K562 (cell line): ENCODE data around the gene ADARB2. TPM values are rescaled to one million over a fixed set of nuclear protein-coding genes. Genes with fewer than 3 reads are reported as not detected.

Experiments used
- ATAC-seq: fragments of 200-7000 bp; cut with Tn5 transposase; 3 replicates; pipeline ENCODE4 v1.9.1; 2020; ENCODE audit warnings: moderate library complexity
- BruUV-seq: library from RNA; stranded (reverse); fragments of 400-500 nt; replicated peaks from 2 replicates; lab custom pipeline; 2021; lab: Mats Ljungman, UMichigan
- CTCF ChIA-PET: fragments of 300-600 bp; formaldehyde crosslinking; extraction: SDS; loops from one replicate; lab custom pipeline; 2021; ENCODE audit warnings: low intra/inter-chr PET ratio; lab: Yijun Ruan, JAX
- POLR2A ChIA-PET: fragments of 300-600, 350-650 bp; sonication (Branson Sonifier 250); formaldehyde crosslinking; extraction: SDS; loops from one replicate; lab custom pipeline; 2021; ENCODE audit warnings: antibody characterized with exemption, inconsistent platforms; lab: Yijun Ruan, JAX
- DNase-seq, 4 experiments: peaks; one replicate each; pipeline versions ENCODE4 v3.0.0 to v3.0.0-alpha.2; 2011 to 2018; ENCODE audit warnings: low spot score in 3 of 4, mixed read lengths in 3 of 4; ENCODE audit errors: extremely low read depth in 1 of 4
- FAIRE-seq: peaks from 2 replicates; lab custom pipeline; 2011; peaks lifted over from hg19 to GRCh38; lab: Jason Lieb, UNC
- H2AFZ ChIP-seq: 2 replicates; pipeline ENCODE4 v1.6.0; 2011; ENCODE audit warnings: low read depth, low read length, control low read depth, inconsistent platforms
- H3K27ac ChIP-seq: fragments of 200-600 bp; 3 replicates; pipeline ENCODE4 v1.8.0; 2011; ENCODE audit warnings: low read depth, mild to moderate bottlenecking, control low read depth, inconsistent platforms, low read length, moderate library complexity, mixed read lengths; ENCODE audit errors: extremely low read depth
- H3K27me3 ChIP-seq, 2 experiments: fragments of 300-600 bp in 1 of 2; 2 replicates in 1 of 2; 3 replicates in 1 of 2; pipeline versions ENCODE4 v1.6.0 to v1.8.0; 2011; ENCODE audit warnings: inconsistent platforms in 2 of 2, low read length in 2 of 2, mild to moderate bottlenecking in 1 of 2, mixed read lengths in 1 of 2, moderate library complexity in 1 of 2; ENCODE audit not compliant: control insufficient read depth in 2 of 2, insufficient read depth in 2 of 2
- H3K36me3 ChIP-seq: fragments of 300-600 bp; 3 replicates; pipeline ENCODE4 v1.8.0; 2011; ENCODE audit warnings: mild to moderate bottlenecking, low read length, inconsistent platforms; ENCODE audit not compliant: control insufficient read depth, insufficient read depth
- H3K4me1 ChIP-seq, 2 experiments: fragments of 200-600 bp in 1 of 2; replicated peaks in 1 of 2; 2 replicates in 1 of 2; 3 replicates in 1 of 2; pipeline versions ENCODE4 v1.5.1 to v1.8.0; 2011; ENCODE audit warnings: inconsistent platforms in 2 of 2, low read length in 2 of 2, mild to moderate bottlenecking in 1 of 2, mixed read lengths in 1 of 2, moderate library complexity in 1 of 2; ENCODE audit not compliant: control insufficient read depth in 2 of 2, insufficient read depth in 2 of 2
- H3K4me2 ChIP-seq: 2 replicates; pipeline ENCODE4 v1.6.1; 2011; ENCODE audit warnings: low read length, control low read depth, inconsistent platforms, mixed read lengths; ENCODE audit not compliant: insufficient read depth
- H3K4me3 ChIP-seq: fragments of 200-600 bp; sonication (generic), shearing (Covaris generic); 2 replicates; pipeline ENCODE4 v1.5.1; 2016; ENCODE audit warnings: control low read depth, inconsistent platforms
- H3K79me2 ChIP-seq: fragments of 200-600 bp; 3 replicates; pipeline ENCODE4 v1.8.0; 2011; ENCODE audit warnings: low read length, inconsistent platforms; ENCODE audit not compliant: control insufficient read depth, insufficient read depth
- H3K9ac ChIP-seq, 2 experiments: 2 replicates each; pipeline versions ENCODE4 v1.6.0 to v1.6.1; 2011; ENCODE audit warnings: low read depth in 2 of 2, low read length in 2 of 2, control low read depth in 1 of 2, inconsistent platforms in 1 of 2, mild to moderate bottlenecking in 1 of 2, mixed read lengths in 1 of 2; ENCODE audit not compliant: insufficient read depth in 1 of 2
- H3K9me1 ChIP-seq: one replicate; pipeline ENCODE4 v1.6.0; 2011; ENCODE audit warnings: inconsistent platforms, mild to moderate bottlenecking, low read length, moderate library complexity; ENCODE audit not compliant: control insufficient read depth, insufficient read depth
- H3K9me3 ChIP-seq: replicated peaks from 2 replicates; pipeline ENCODE4 v1.5.1; 2011; ENCODE audit warnings: low read depth, low read length, inconsistent platforms; ENCODE audit not compliant: control insufficient read depth, insufficient read depth
- H4K20me1 ChIP-seq: replicated peaks from 2 replicates; pipeline ENCODE4 v1.6.1; 2011; ENCODE audit warnings: low read length, inconsistent platforms, mixed read lengths; ENCODE audit not compliant: control insufficient read depth, insufficient read depth
- ARID1B ChIP-seq: fragments of 450-650 bp; IDR thresholded peaks from 2 replicates; pipeline ENCODE4 v1.6.1; 2016; ENCODE audit warnings: antibody characterized with exemption, mild to moderate bottlenecking, inconsistent platforms
- BRD9 ChIP-seq: fragments of 450-650 bp; IDR thresholded peaks from 2 replicates; pipeline ENCODE4 v1.6.1; 2018; ENCODE audit warnings: low read depth; ENCODE audit not compliant: partially characterized antibody
- CAMTA2 ChIP-seq: fragments of 250-450 bp; sonication (Bioruptor Pico); conservative IDR thresholded peaks from 2 replicates; pipeline ENCODE4 v1.5.1; 2022
- CCAR2 ChIP-seq: fragments of 200-400 bp; formaldehyde crosslinking; IDR thresholded peaks from 2 replicates; pipeline ENCODE4 v1.6.1; 2017; ENCODE audit warnings: mild to moderate bottlenecking, low read depth, low read length
- CEBPG ChIP-seq, 3 experiments: fragments of 200-800 bp in 1 of 3; sonication (Bioruptor generic) in 1 of 3; sonication (generic) in 1 of 3; formaldehyde crosslinking in 1 of 3; IDR thresholded peaks in 2 of 3; conservative IDR thresholded peaks in 1 of 3; 2 replicates each; pipeline versions ENCODE4 v1.6.1 to v1.8.0; 2016 to 2022; ENCODE audit warnings: missing compliant biosample characterization in 2 of 3, missing genetic modification characterization in 2 of 3, mild to moderate bottlenecking in 1 of 3, missing genetic modification reagents in 1 of 3
- EP300 ChIP-seq: IDR thresholded peaks from 2 replicates; pipeline ENCODE4 v1.6.1; 2012; ENCODE audit warnings: low read length, improper control_type of control experiment
- FIP1L1 ChIP-seq: fragments of 200-400 bp; formaldehyde crosslinking; IDR thresholded peaks from 2 replicates; pipeline ENCODE4 v1.6.1; 2018; ENCODE audit warnings: mild to moderate bottlenecking, low read depth, low read length; ENCODE audit not compliant: poor library complexity, severe bottlenecking
- ILK ChIP-seq: fragments of 450-650 bp; IDR thresholded peaks from 2 replicates; pipeline ENCODE4 v1.6.1; 2016; ENCODE audit warnings: missing genetic modification characterization, low read depth, mild to moderate bottlenecking, missing compliant biosample characterization, moderate library complexity, borderline replicate concordance
- JUN ChIP-seq, 2 experiments: sonication (generic) in 1 of 2; formaldehyde crosslinking in 1 of 2; IDR thresholded peaks; 2 replicates each; pipeline versions ENCODE4 v1.6.1 to v1.8.0; 2012 to 2022; ENCODE audit warnings: borderline replicate concordance in 2 of 2, mild to moderate bottlenecking in 2 of 2, improper control_type of control experiment in 1 of 2, low read depth in 1 of 2, low read length in 1 of 2, missing genetic modification reagents in 1 of 2
- MAFK ChIP-seq: IDR thresholded peaks from 2 replicates; pipeline ENCODE4 v1.6.1; 2011; ENCODE audit warnings: low read length, improper control_type of control experiment
- PCBP2 ChIP-seq: fragments of 200-400 bp; formaldehyde crosslinking; IDR thresholded peaks from 2 replicates; pipeline ENCODE4 v1.6.1; 2018; ENCODE audit warnings: low read length, low read depth, mild to moderate bottlenecking, moderate library complexity; ENCODE audit not compliant: poor library complexity, severe bottlenecking
- RBFOX2 ChIP-seq: fragments of 200-400 bp; formaldehyde crosslinking; IDR thresholded peaks from 2 replicates; pipeline ENCODE4 v1.6.1; 2017; ENCODE audit warnings: low read depth, mild to moderate bottlenecking, low read length, moderate library complexity
- SMARCA4 ChIP-seq: fragments of 450-650 bp; IDR thresholded peaks from 2 replicates; pipeline ENCODE4 v1.6.1; 2016
- TCF3 ChIP-seq: sonication (generic); formaldehyde crosslinking; IDR thresholded peaks from 2 replicates; pipeline ENCODE4 v1.4.0; 2020; ENCODE audit warnings: mild to moderate bottlenecking, missing genetic modification reagents
- ZNF23 ChIP-seq: fragments of 250-450 bp; sonication (Bioruptor Pico); IDR thresholded peaks from 2 replicates; pipeline ENCODE4 v1.4.0; 2020; ENCODE audit warnings: mild to moderate bottlenecking
- ZNF583 ChIP-seq: fragments of 250-450 bp; sonication (Bioruptor Pico); IDR thresholded peaks from 2 replicates; pipeline ENCODE4 v1.4.0; 2020
- ZNF695 ChIP-seq: fragments of 450-650 bp; formaldehyde crosslinking; IDR thresholded peaks from 2 replicates; pipeline ENCODE4 v1.4.0; 2020; ENCODE audit warnings: mild to moderate bottlenecking, moderate library complexity
- ZNF764 ChIP-seq: fragments of 250-450 bp; sonication (Bioruptor Pico); IDR thresholded peaks from 2 replicates; pipeline ENCODE4 v1.4.0; 2020; ENCODE audit warnings: low read depth, mild to moderate bottlenecking, moderate library complexity
- ZSCAN32 ChIP-seq: fragments of 450-650 bp; formaldehyde crosslinking; IDR thresholded peaks from 2 replicates; pipeline ENCODE4 v1.4.0; 2020; ENCODE audit warnings: mild to moderate bottlenecking, moderate library complexity
- WGBS: fragments of 100-300 bp; shearing (Covaris generic); methylation state at CpG from one replicate; pipeline ENCODE4 v1.1.6; 2016; ENCODE audit warnings: low coverage, mixed read lengths; ENCODE audit not compliant: insufficient coverage; ENCODE audit errors: missing lambda C conversion rate; 5-methylcytosine and 5-hydroxymethylcytosine counted together
- in situ Hi-C: fragments of 300-500 bp; cut with MboI; formaldehyde crosslinking; loops from 4 replicates; pipeline ENCODE4 v1.15.0; 2018; ENCODE audit warnings: inconsistent platforms, mixed read lengths
- intact Hi-C: fragments of 100-400 bp; cut with micrococcal nuclease; formaldehyde crosslinking; loops from 2 replicates; pipeline ENCODE4 v1.14.2; 2022
- polyA plus RNA-seq, 8 experiments: library from polyadenylated mRNA; depleted of rRNA in 4 of 8; stranded (reverse) in 5 of 8; unstranded in 3 of 8; fragments of >200 nt; fragmentation: Nextera tagmentation in 2 of 8; fragmentation: Illumina TruSeq in 1 of 8; extraction: Ambion mirVana in 2 of 8; extraction: Trizol in 1 of 8; gene quantifications; 2 replicates each; pipeline versions ENCODE4 v1.2.1 to v1.2.3, GENCODE V29; 2011 to 2014; ENCODE audit warnings: inconsistent platforms in 1 of 8, missing spikeins in 1 of 8
- total RNA-seq, 7 experiments: library from RNA; depleted of rRNA in 6 of 7; stranded (reverse); fragments of >200 nt in 6 of 7; fragmentation: Illumina TruSeq in 2 of 7; extraction: Trizol in 2 of 7; gene quantifications; 2 replicates each; pipeline versions ENCODE4 v1.2.1 to v1.2.3, GENCODE V29; 2011 to 2021; ENCODE audit warnings: low replicate concordance in 1 of 7

ADARB2 gene
- total and polyA plus RNA-seq, 9 of the 15 experiments (the other 6 are each of a cell fraction or from before 2014, with no cell fraction given) = not detected

- H3K27me3 ChIP-seq = peaks cover 18 to 45% of the 10 kb centered on the region in 2 experiments; a peak in 4 of 5 replicates
These were observed 76.9 kb downstream of the ADARB2 start for GRCh38 chr10:1660386-1660785.

More at GRCh38 chr10:1660386-1660785, 76.9 kb downstream of the ADARB2 start:
- Histone ChIP-seq H3K9ac (no peak overlapping the region), H3K4me2 (no peak overlapping the region), H3K9me1 (no peaks in the 10 kb centered on the region), H4K20me1 (no peaks in the 10 kb centered on the region), H2AFZ (no peak overlapping the region), H3K9me3 (no peaks in the 10 kb centered on the region), H3K36me3 (no peaks in the 10 kb centered on the region), H3K4me1 (no peaks in the 10 kb centered on the region), H3K79me2 (no peaks in the 10 kb centered on the region), H3K4me3 (no peak overlapping the region), H3K27ac (no peak overlapping the region)
- DNase-seq (no peak), FAIRE-seq (no peak), ATAC-seq (no peak)
- ChIA-PET CTCF (no interaction called here), POLR2A (no interaction called here)
- TF ChIP-seq ARID1B (no peak), PCBP2 (no peak), RBFOX2 (no peak), EP300 (no peak), JUN (IDR thresholded peaks at IDR 0.05; ENCODE audit: borderline replicate concordance, low read depth, low read length) (no peak), JUN (CRISPR knock-in tag; IDR thresholded peaks at IDR 0.05; ENCODE audit: borderline replicate concordance) (no peak), ZNF583 (no peak), SMARCA4 (no peak), ZNF764 (CRISPR knock-in tag) (no peak), TCF3 (CRISPR knock-in tag) (no peak), CEBPG (CRISPR knock-in tag; IDR thresholded peaks at IDR 0.05) (no peak), CEBPG (tag; conservative IDR thresholded peaks at IDR 0.05 in 1 of 2, IDR thresholded peaks at IDR 0.05 in 1 of 2) (no peak), CAMTA2 (CRISPR knock-in tag) (no peak), ZNF23 (no peak), FIP1L1 (no peak), ZSCAN32 (CRISPR knock-in tag) (no peak), CCAR2 (no peak), ZNF695 (CRISPR knock-in tag) (no peak), BRD9 (no peak), ILK (tag) (no peak), MAFK (no peak)
- intact Hi-C loops = no loop called here
- in situ Hi-C loops = no loop called here
- 0% methylated on average over 7 of the region's 7 CpGs for WGBS
- BruUV-seq = no TSS peak
